GM12865 (cell line): ENCODE data around the gene NIF3L1.
A peak's percentile ranks its signal among the peaks of the same experiment; 100 is the strongest.

Experiments used
- DNase-seq: peaks from one replicate; pipeline ENCODE4 v3.0.0; 2010; ENCODE audit warnings: low read depth
- H3K4me3 ChIP-seq: 2 replicates; pipeline ENCODE4 v1.5.1; 2011; ENCODE audit warnings: mild to moderate bottlenecking, low read depth, low read length, control low read depth
- CTCF ChIP-seq: IDR thresholded peaks from 2 replicates; pipeline ENCODE4 v1.5.1; 2011; ENCODE audit warnings: low read length, control low read depth, low read depth, inconsistent platforms; ENCODE audit not compliant: insufficient read depth; ENCODE audit errors: missing control alignments

Gene NIF3L1

GRCh38 chr2:200944467-200945394 is 55.6 kb downstream of the NIF3L1 start:
- peak; percentile 21 for DNase-seq
- H3K4me3 ChIP-seq, result no peak overlapping the region
- TF ChIP-seq CTCF, result no peak

- H3K4me3 ChIP-seq, result no peak overlapping the region
- TF ChIP-seq CTCF, result no peak
- no peak for DNase-seq
These were observed 56.2 kb downstream of the NIF3L1 start for GRCh38 chr2:200945395-200945729.

DNA sequence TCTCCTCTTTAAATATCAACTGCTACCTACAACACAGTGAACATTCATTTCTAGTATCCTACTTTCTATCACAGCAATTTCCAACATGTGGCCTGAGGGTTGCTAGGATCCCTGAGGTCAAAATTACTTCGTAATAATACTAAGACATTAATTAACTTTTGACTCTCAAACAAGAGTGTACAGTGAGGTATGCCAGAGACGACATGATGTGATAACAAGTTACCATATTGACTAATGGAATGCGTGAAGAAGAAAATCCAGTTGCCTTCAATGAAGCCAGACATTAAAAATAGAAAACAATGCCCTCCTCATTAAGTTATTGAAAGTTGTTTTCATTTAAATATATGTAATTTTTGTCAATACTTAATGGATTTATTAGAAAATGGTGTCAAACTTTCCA is 61.2 kb downstream of the NIF3L1 start:
- TF ChIP-seq CTCF, result no peak

More for the DNA sequence above, 61.2 kb downstream of the NIF3L1 start:
- no peak overlapping the region for H3K4me3 ChIP-seq
- DNase-seq, result no peak
